ENCODE results near the gene SNAP47. TPM values are rescaled to one million over a fixed set of nuclear protein-coding genes. Genes with fewer than 3 reads are reported as not detected.

The SNAP47 gene
- 37.8 and 45.1 TPM in 2 replicates for total RNA-seq

GRCh38 chr1:227734856-227735538 lies at the start of gene SNAP47, which contains the start of gene JMJD4:
SNAP47 (plus strand) TSS chr1:227735435; CDS start chr1:227747737, 12,302 bp downstream.
JMJD4 (minus strand) TSS chr1:227735302; CDS start chr1:227735273, 29 bp downstream.

GRCh38 chr1:227815468-227816409 lies 80.5 kb downstream of the SNAP47 start, which contains the start of gene PRSS38:
PRSS38 (plus strand) TSS chr1:227815675; CDS start chr1:227815717, 42 bp downstream.

Other genes with a start within 250 kb of the SNAP47 start
- gene ZNF678, start 171.9 kb upstream of the SNAP47 start, total RNA-seq, result 5.6 and 7.9 TPM in 2 replicates
- 30.5 and 32.1 TPM in 2 replicates for gene JMJD4, start 133 bp upstream of the SNAP47 start, total RNA-seq
- not detected in 2 replicates for gene PRSS38, start 80.2 kb downstream of the SNAP47 start, total RNA-seq
- 0.28 and 0.38 TPM in 2 replicates for gene WNT9A, start 212.5 kb downstream of the SNAP47 start, total RNA-seq

All from regular cardiac myocyte (primary cell).